OCI-LY3 (cell line): Measurements from ENCODE around the gene EFCAB5.

Experiments used
- H2AFZ ChIP-seq: fragments of 200-600, 300-600 bp; shearing (Covaris generic); 2 replicates; pipeline ENCODE4 v1.6.0; 2014; ENCODE audit warnings: antibody characterized with exemption, low read depth, low read length
- H3K27ac ChIP-seq: fragments of 200-600, 300-600 bp; sonication (generic); 2 replicates; pipeline ENCODE4 v1.5.1; 2014; ENCODE audit warnings: mild to moderate bottlenecking, low read length, moderate library complexity, mixed read lengths
- H3K27me3 ChIP-seq: fragments of 200-600, 300-600 bp; sonication (generic); 2 replicates; pipeline ENCODE4 v1.6.1; 2014; ENCODE audit warnings: low read depth, low read length, mixed read lengths
- H3K36me3 ChIP-seq: fragments of 200-600, 300-600 bp; sonication (generic); replicated peaks from 2 replicates; pipeline ENCODE3; 2014; ENCODE audit warnings: low read depth, low read length, mixed read lengths
- H3K4me1 ChIP-seq: fragments of 300-600, 200-600 bp; sonication (generic); 2 replicates; pipeline ENCODE4 v1.6.1; 2014; ENCODE audit warnings: low read length, mixed read lengths
- H3K4me2 ChIP-seq: fragments of 200-600, 300-600 bp; sonication (generic); 2 replicates; pipeline ENCODE4 v1.6.1; 2014; ENCODE audit warnings: low read length, mixed read lengths
- H3K4me3 ChIP-seq: fragments of 300-600, 200-600 bp; sonication (generic); 2 replicates; pipeline ENCODE4 v1.5.1; 2014; ENCODE audit warnings: antibody characterized with exemption, mild to moderate bottlenecking, low read length, moderate library complexity
- H3K79me2 ChIP-seq: fragments of 300-600, 200-600 bp; shearing (Covaris generic); 2 replicates; pipeline ENCODE4 v1.6.1; 2014; ENCODE audit warnings: mild to moderate bottlenecking, low read length, mixed read lengths
- H3K9ac ChIP-seq: fragments of 300-600, 200-600 bp; shearing (Covaris generic); 2 replicates; pipeline ENCODE4 v1.6.0; 2014; ENCODE audit warnings: mild to moderate bottlenecking, low read length, moderate library complexity
- H3K9me3 ChIP-seq: fragments of 200-600, 300-600 bp; shearing (Covaris generic); 2 replicates; pipeline ENCODE4 v1.6.1; 2014; ENCODE audit warnings: low read length, mixed read lengths; ENCODE audit not compliant: insufficient read depth
- H4K20me1 ChIP-seq: fragments of 200-600, 300-600 bp; sonication (generic); 2 replicates; pipeline ENCODE4 v1.6.1; 2016; ENCODE audit warnings: low read length, mixed read lengths; ENCODE audit not compliant: insufficient read depth
- EZH2phosphoT487 ChIP-seq: fragments of 200-600 bp; shearing (Covaris generic); IDR thresholded peaks from 2 replicates; pipeline ENCODE4 v1.6.1; 2018; ENCODE audit warnings: antibody characterized with exemption, mixed run types, low read depth
- TF ChIP-seq, protein P1 (sequence below): fragments of 200-600, 300-600 bp; sonication (generic); IDR thresholded peaks from 2 replicates; pipeline ENCODE4 v1.5.1; 2014; ENCODE audit warnings: antibody characterized with exemption, low read length, low read depth

EFCAB5 gene

DNA sequence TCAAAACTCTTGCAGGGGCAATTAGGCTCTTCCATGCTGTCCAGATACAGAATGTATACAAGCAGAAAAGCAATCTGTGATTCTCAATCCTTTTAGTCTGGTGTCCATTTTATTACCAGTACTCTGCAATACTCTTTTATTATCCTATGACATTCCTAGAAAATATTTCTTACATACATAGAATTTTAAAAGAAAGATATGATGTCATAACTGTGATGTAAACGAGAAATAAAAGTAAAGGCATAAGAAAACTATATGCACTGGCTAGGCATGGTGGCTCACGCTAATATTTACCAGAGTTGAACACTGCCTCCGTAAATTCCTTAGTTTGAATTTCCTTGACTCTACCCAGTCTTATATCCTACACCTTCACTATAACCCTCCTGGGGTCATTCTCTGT is 55.0 kb downstream of the EFCAB5 start:
- no peak overlapping the region for H3K27ac ChIP-seq
- TF ChIP-seq, protein P1, sequence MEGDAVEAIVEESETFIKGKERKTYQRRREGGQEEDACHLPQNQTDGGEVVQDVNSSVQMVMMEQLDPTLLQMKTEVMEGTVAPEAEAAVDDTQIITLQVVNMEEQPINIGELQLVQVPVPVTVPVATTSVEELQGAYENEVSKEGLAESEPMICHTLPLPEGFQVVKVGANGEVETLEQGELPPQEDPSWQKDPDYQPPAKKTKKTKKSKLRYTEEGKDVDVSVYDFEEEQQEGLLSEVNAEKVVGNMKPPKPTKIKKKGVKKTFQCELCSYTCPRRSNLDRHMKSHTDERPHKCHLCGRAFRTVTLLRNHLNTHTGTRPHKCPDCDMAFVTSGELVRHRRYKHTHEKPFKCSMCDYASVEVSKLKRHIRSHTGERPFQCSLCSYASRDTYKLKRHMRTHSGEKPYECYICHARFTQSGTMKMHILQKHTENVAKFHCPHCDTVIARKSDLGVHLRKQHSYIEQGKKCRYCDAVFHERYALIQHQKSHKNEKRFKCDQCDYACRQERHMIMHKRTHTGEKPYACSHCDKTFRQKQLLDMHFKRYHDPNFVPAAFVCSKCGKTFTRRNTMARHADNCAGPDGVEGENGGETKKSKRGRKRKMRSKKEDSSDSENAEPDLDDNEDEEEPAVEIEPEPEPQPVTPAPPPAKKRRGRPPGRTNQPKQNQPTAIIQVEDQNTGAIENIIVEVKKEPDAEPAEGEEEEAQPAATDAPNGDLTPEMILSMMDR, result no peak
- TF ChIP-seq EZH2phosphoT487, result no peak
- H3K4me1 ChIP-seq, result peaks cover 10% of the 10 kb centered on the region; the same call in 1 of the 2 replicates

DNA sequence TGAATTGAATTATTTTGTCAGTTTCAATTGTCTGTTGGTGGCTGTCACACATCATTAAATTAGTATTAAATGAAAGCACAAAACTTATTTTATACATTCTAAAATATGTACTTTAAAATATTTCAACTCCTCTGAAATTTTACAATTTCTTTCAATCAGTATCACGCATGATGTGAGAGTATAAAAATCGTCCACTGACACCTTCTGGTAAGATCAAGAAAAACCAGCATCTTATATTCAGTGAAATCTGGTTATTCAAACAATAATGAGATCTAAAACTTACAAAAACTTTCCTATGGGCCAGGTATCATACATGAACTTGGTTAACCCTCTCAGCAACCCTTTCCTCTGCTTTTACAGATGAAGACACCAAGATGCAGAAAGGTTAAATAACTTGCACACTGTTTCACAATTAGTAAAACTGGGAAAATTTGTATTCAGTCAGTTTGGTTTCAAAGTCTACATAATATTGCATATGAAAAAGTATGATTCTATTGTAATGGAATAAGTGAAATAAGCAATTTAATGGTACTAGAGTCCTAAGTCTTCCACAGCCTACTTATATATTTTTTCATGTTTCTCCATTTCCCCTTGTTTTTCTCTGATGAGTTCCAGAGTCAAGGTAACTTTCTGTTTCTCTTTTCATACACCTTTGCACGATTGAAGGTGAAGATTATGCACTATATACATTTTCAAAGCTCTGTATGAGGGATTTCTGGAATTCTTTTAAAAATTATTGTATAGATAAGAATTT is 58.7 kb downstream of the EFCAB5 start:
- H3K4me2 ChIP-seq, result peak overlapping the region; percentile 19; the same call in 1 of the 2 replicates
- H2AFZ ChIP-seq, result no peak overlapping the region
- H3K79me2 ChIP-seq, result no peaks in the 10 kb centered on the region
- H3K4me3 ChIP-seq, result no peak overlapping the region
- no peak overlapping the region for H3K9ac ChIP-seq
- no peaks in the 10 kb centered on the region for H3K9me3 ChIP-seq
- no peaks in the 10 kb centered on the region for H3K36me3 ChIP-seq
- H3K4me1 ChIP-seq, result peaks cover 18% of the 10 kb centered on the region; the same call in 1 of the 2 replicates
- H4K20me1 ChIP-seq, result no peaks in the 10 kb centered on the region
- no peak for TF ChIP-seq EZH2phosphoT487
- TF ChIP-seq, protein P1, result peak; percentile 49
- H3K27me3 ChIP-seq, result no peaks in the 10 kb centered on the region
- H3K27ac ChIP-seq, result no peak overlapping the region

More for the DNA sequence above, 55.0 kb downstream of the EFCAB5 start:
- Histone ChIP-seq H3K36me3 (no peaks in the 10 kb centered on the region), H3K27me3 (no peaks in the 10 kb centered on the region), H3K9me3 (no peaks in the 10 kb centered on the region), H3K9ac (no peak overlapping the region), H2AFZ (no peak overlapping the region), H4K20me1 (no peaks in the 10 kb centered on the region), H3K4me2 (no peak overlapping the region), H3K79me2 (no peaks in the 10 kb centered on the region), H3K4me3 (no peak overlapping the region)

DNA sequence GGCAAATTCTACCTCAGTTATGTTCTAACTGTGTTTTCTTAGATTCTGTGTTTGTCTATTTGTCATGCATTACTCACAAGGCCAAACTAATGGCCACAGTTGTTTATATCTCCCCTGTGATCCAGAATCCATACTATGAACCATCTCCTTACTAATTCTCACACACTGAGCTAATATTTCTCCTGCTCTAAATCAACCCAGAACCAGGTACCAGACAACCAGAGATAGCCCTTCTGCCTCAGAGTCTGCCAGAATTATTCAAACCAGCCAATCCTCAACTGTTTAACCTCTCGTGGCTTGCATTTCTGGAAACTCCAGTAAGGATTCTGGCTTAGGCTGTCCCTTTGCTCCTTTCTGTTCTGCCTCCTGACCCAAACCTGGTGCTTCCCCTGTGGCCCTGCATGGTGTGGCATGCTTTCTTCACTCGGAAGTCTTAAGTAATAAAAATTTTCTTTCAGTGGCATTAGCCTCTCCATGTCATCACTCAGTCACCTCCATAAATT is 59.4 kb downstream of the EFCAB5 start:
- Histone ChIP-seq H3K36me3 (no peaks in the 10 kb centered on the region), H3K4me3 (no peak overlapping the region), H3K9me3 (no peaks in the 10 kb centered on the region), H3K27me3 (no peaks in the 10 kb centered on the region), H3K4me2 (0 out of 2 replicates have a peak overlapping the region, but pooled peaks have one; percentile 19), H3K27ac (no peak overlapping the region), H3K4me1 (peaks cover 18% of the 10 kb centered on the region; the same call in 1 of the 2 replicates), H2AFZ (peak overlapping the region; percentile 39; the same call in 1 of the 2 replicates), H3K9ac (no peak overlapping the region), H4K20me1 (no peaks in the 10 kb centered on the region), H3K79me2 (no peaks in the 10 kb centered on the region)
- TF ChIP-seq EZH2phosphoT487, result no peak
- TF ChIP-seq, protein P1, result no peak

DNA sequence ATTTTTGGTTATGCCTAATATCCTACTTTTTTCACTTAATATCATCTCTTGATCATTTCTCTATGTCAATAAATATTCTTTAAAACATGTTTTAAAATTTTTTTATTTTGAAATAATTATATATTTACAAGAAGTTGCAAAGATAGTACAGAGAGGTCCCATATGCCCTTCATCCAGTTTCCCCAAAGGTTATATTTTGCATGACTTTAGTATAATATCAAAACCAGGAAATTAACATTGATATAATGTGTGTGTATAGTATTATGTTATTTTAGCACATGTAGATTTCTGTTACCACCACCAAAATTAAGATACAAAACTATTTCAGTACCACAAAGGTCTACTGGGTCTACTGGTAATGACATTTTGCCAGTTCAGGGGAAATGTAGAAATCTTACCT is 60.7 kb downstream of the EFCAB5 start:
- no peaks in the 10 kb centered on the region for H3K36me3 ChIP-seq
- H2AFZ ChIP-seq, result no peak overlapping the region
- H3K27me3 ChIP-seq, result no peaks in the 10 kb centered on the region
- H4K20me1 ChIP-seq, result no peaks in the 10 kb centered on the region
- H3K9ac ChIP-seq, result no peak overlapping the region
- H3K79me2 ChIP-seq, result no peaks in the 10 kb centered on the region
- no peak overlapping the region for H3K27ac ChIP-seq
- no peaks in the 10 kb centered on the region for H3K9me3 ChIP-seq
- H3K4me3 ChIP-seq, result no peak overlapping the region
- no peak for TF ChIP-seq EZH2phosphoT487
- TF ChIP-seq, protein P1, result no peak
- no peak overlapping the region for H3K4me2 ChIP-seq
- H3K4me1 ChIP-seq, result peaks cover 18% of the 10 kb centered on the region; the same call in 1 of the 2 replicates
